ENCODE results near the gene FXYD6. TPM values are rescaled to one million over a fixed set of nuclear protein-coding genes. Genes with fewer than 3 reads are reported as not detected.

The FXYD6 gene
- total RNA-seq, 4 donors from 2014 or later = 7.6 to 20.0 (median 13.9) TPM

- TF ChIP-seq CTCF (IDR thresholded peaks at IDR 0.05; ENCODE audit: low read depth) = no peak
Observed at GRCh38 chr11:117823946-117824420, 52.5 kb downstream of the FXYD6 start.

- no peak for TF ChIP-seq CTCF (IDR thresholded peaks at IDR 0.05; ENCODE audit: low read depth)
Observed at GRCh38 chr11:117823294-117823945, 53.0 kb downstream of the FXYD6 start.

GRCh38 chr11:117822074-117823033 lies 54.1 kb downstream of the FXYD6 start:
- TF ChIP-seq CTCF (IDR thresholded peaks at IDR 0.05; ENCODE audit: low read depth) = no peak

GRCh38 chr11:117821431-117821830 lies 55.0 kb downstream of the FXYD6 start:
- no peak for TF ChIP-seq CTCF (IDR thresholded peaks at IDR 0.05; ENCODE audit: low read depth)

GRCh38 chr11:117820516-117820915 lies 55.9 kb downstream of the FXYD6 start:
- no peak for TF ChIP-seq CTCF (IDR thresholded peaks at IDR 0.05; ENCODE audit: low read depth)

DNA sequence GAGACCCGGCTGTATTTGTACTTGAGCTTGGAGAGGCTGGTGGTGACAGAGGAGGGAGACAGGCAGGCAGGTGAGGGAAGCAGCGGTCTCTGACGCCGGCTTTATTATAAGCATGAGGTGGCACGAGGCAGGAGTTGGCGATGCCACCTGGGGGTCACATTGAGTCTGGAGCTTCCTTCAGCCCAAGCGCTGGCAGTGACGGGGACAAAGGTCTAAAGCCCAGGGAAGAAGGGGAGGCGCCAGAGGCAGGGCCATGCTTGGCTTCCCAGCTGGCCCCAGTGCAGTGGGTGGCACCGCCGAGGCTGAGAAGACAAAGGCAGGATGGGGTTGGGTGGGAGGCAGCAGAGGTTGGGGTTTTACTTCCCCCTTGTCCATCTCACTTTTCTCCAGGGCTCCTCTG lies 56.4 kb downstream of the FXYD6 start:
- TF ChIP-seq CTCF (IDR thresholded peaks at IDR 0.05; ENCODE audit: low read depth) = no peak

Data from subcutaneous adipose tissue (tissue), 4 donors.